Measurements from ENCODE around the gene RAD23A.

DNA sequence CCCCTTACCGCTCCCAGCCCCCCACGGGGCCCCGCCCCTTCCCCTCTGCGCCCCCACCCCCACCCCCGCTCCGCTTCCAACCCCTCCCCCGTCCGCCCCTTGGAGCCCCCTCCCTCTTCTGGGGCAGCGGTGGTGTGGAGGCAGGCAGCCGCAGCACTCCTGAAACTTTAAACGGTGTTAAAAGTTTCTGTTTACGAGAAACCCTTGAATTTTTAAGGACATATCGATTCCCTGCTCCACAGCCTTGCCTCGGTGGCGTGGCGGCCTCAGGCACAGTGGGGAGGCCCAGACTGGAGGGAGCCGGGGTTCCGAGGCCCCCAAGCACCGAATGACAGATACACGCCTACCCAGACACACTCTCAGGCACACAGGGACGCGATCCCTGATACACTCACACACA is 44.8 kb downstream of the RAD23A start:
- no peak for TF ChIP-seq POLR2A (IDR thresholded peaks at IDR 0.05)
- TF ChIP-seq, protein P1, sequence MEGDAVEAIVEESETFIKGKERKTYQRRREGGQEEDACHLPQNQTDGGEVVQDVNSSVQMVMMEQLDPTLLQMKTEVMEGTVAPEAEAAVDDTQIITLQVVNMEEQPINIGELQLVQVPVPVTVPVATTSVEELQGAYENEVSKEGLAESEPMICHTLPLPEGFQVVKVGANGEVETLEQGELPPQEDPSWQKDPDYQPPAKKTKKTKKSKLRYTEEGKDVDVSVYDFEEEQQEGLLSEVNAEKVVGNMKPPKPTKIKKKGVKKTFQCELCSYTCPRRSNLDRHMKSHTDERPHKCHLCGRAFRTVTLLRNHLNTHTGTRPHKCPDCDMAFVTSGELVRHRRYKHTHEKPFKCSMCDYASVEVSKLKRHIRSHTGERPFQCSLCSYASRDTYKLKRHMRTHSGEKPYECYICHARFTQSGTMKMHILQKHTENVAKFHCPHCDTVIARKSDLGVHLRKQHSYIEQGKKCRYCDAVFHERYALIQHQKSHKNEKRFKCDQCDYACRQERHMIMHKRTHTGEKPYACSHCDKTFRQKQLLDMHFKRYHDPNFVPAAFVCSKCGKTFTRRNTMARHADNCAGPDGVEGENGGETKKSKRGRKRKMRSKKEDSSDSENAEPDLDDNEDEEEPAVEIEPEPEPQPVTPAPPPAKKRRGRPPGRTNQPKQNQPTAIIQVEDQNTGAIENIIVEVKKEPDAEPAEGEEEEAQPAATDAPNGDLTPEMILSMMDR (IDR thresholded peaks at IDR 0.05), result no peak

Measured in body of pancreas (tissue), 4 donors.